ENCODE data around the gene TGM3.

TGM3 gene

GRCh38 chr20:2285193-2285592, 10.6 kb upstream of the TGM3 start:
- no peak overlapping the region for H3K27ac ChIP-seq (replicated peaks)
- no peak for DNase-seq (ENCODE audit: low read depth in 1 of 2, low spot score in 1 of 2)
- H3K4me3 ChIP-seq (replicated peaks; ENCODE audit: insufficient read depth, low read length): no peak overlapping the region
- TF ChIP-seq GABPA (IDR thresholded peaks at IDR 0.05; ENCODE audit: low read depth) (no peak), REST (IDR thresholded peaks at IDR 0.05; ENCODE audit: insufficient replicate concordance, low read depth) (no peak), CTCF (IDR thresholded peaks at IDR 0.05; ENCODE audit: insufficient read depth, low read length) (no peak), POLR2AphosphoS5 (IDR thresholded peaks at IDR 0.05; ENCODE audit: low read depth) (no peak), SPI1 (IDR thresholded peaks at IDR 0.05; ENCODE audit: borderline replicate concordance, low read depth) (no peak)
- no peaks in the 10 kb centered on the region for H3K27me3 ChIP-seq (ENCODE audit: insufficient read depth, poor library complexity, severe bottlenecking)

- no peak for DNase-seq (ENCODE audit: low read depth in 1 of 2, low spot score in 1 of 2)
- H3K27ac ChIP-seq (replicated peaks): no peak overlapping the region
- H3K27me3 ChIP-seq (ENCODE audit: insufficient read depth, poor library complexity, severe bottlenecking): no peaks in the 10 kb centered on the region
- no peak overlapping the region for H3K4me3 ChIP-seq (replicated peaks; ENCODE audit: insufficient read depth, low read length)
- TF ChIP-seq CTCF (IDR thresholded peaks at IDR 0.05; ENCODE audit: insufficient read depth, low read length) (no peak), GABPA (IDR thresholded peaks at IDR 0.05; ENCODE audit: low read depth) (no peak), REST (IDR thresholded peaks at IDR 0.05; ENCODE audit: insufficient replicate concordance, low read depth) (no peak), POLR2AphosphoS5 (IDR thresholded peaks at IDR 0.05; ENCODE audit: low read depth) (no peak), SPI1 (IDR thresholded peaks at IDR 0.05; ENCODE audit: borderline replicate concordance, low read depth) (no peak)
Observed at GRCh38 chr20:2285613-2286012, 10.2 kb upstream of the TGM3 start.

GRCh38 chr20:2287504-2287903, 8.3 kb upstream of the TGM3 start:
- DNase-seq (ENCODE audit: low read depth in 1 of 2, low spot score in 1 of 2): no peak
- Histone ChIP-seq H3K27me3 (ENCODE audit: insufficient read depth, poor library complexity, severe bottlenecking) (no peaks in the 10 kb centered on the region), H3K4me3 (replicated peaks; ENCODE audit: insufficient read depth, low read length) (no peak overlapping the region), H3K27ac (replicated peaks) (no peak overlapping the region; the same call in 1 of the 2 replicates)
- TF ChIP-seq GABPA (IDR thresholded peaks at IDR 0.05; ENCODE audit: low read depth) (no peak), SPI1 (IDR thresholded peaks at IDR 0.05; ENCODE audit: borderline replicate concordance, low read depth) (no peak), REST (IDR thresholded peaks at IDR 0.05; ENCODE audit: insufficient replicate concordance, low read depth) (no peak), POLR2AphosphoS5 (IDR thresholded peaks at IDR 0.05; ENCODE audit: low read depth) (no peak), CTCF (IDR thresholded peaks at IDR 0.05; ENCODE audit: insufficient read depth, low read length) (no peak)
